Nephron (organoid): ENCODE results near the gene DNAJC17.
A peak's percentile ranks its signal among the peaks of the same experiment; 100 is the strongest.

Source experiments
- H3K27ac Mint-ChIP-seq, 3 experiments: 2 replicates each; pipeline ENCODE4 v1.8.0; 2020; ENCODE audit warnings: mixed read lengths in 3 of 3, mild to moderate bottlenecking in 2 of 3, moderate library complexity in 1 of 3
- H3K27me3 Mint-ChIP-seq: 2 replicates; pipeline ENCODE4 v1.8.0; 2021; ENCODE audit warnings: low read depth, mild to moderate bottlenecking, moderate library complexity, mixed read lengths
- H3K36me3 Mint-ChIP-seq: 2 replicates; pipeline ENCODE4 v1.8.0; 2020; ENCODE audit warnings: low read depth, mixed read lengths
- H3K4me1 Mint-ChIP-seq: 2 replicates; pipeline ENCODE4 v1.8.0; 2020; ENCODE audit warnings: mixed read lengths
- H3K4me3 Mint-ChIP-seq, 3 experiments: 2 replicates each; pipeline ENCODE4 v1.8.0; 2020; ENCODE audit warnings: mild to moderate bottlenecking in 3 of 3, mixed read lengths in 3 of 3, moderate library complexity in 2 of 3
- H3K9me3 Mint-ChIP-seq: 2 replicates; pipeline ENCODE4 v1.8.0; 2020; ENCODE audit warnings: mixed read lengths
- TF ChIP-seq, protein P1 (sequence below), 3 experiments: fragments of 200-600 bp; sonication (generic); IDR thresholded peaks; one replicate each; pipeline ENCODE4 v1.5.0; 2021; ENCODE audit warnings: antibody characterized with exemption in 3 of 3; ENCODE audit not compliant: unreplicated experiment in 3 of 3

DNAJC17 gene

DNA sequence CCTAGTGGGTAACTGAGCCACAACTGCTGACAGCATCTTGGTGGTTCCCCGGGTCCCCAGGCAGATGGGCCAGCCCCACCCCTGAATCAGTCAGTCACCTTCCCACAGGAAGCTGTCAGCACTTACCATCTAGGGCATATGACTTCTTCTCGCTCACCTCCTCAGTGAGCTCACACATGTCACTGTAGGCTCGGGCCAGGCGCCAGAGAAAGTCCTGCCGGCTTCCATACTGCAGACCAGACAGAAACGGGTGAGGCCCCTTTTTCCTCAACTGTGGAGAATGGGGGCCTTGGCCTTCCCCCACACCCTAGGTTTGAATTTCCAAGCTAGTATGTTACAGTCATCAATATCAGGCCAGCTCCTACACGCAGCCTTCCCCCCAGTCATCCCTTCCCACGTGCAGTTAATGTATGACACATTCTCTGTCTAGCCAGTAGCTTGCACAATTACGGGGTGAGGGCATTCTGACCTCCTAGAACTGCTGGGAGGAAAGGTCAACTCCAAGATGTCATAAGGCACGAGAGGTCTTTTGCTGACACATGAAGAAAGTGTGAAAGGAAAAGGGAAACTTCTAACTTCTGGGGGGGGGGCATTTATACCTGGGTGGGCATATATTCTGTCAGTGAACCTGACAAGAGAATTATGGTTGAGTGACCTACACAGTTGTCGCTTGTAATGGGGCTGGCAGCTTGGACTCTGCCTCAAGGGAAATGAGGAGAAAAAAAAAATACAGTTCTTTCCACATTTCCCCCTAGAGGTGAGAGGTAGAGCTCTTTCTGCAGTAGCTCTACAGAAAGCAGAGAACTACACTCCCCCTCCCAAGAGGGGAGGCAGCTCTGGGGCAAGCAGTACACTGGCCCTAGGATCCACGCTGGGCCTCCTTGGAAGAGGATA lies 63.1 kb downstream of the DNAJC17 start:
- TF ChIP-seq, protein P1, sequence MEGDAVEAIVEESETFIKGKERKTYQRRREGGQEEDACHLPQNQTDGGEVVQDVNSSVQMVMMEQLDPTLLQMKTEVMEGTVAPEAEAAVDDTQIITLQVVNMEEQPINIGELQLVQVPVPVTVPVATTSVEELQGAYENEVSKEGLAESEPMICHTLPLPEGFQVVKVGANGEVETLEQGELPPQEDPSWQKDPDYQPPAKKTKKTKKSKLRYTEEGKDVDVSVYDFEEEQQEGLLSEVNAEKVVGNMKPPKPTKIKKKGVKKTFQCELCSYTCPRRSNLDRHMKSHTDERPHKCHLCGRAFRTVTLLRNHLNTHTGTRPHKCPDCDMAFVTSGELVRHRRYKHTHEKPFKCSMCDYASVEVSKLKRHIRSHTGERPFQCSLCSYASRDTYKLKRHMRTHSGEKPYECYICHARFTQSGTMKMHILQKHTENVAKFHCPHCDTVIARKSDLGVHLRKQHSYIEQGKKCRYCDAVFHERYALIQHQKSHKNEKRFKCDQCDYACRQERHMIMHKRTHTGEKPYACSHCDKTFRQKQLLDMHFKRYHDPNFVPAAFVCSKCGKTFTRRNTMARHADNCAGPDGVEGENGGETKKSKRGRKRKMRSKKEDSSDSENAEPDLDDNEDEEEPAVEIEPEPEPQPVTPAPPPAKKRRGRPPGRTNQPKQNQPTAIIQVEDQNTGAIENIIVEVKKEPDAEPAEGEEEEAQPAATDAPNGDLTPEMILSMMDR (IDR thresholded peaks at IDR 0.05; ENCODE audit: unreplicated experiment in 3 of 3) = peak in 1 of 3 experiments; percentile 37
- Mint-ChIP-seq H3K36me3 (peaks cover 25% of the 10 kb centered on the region), H3K27ac (peak overlapping the region in 1 of 3 experiments; percentile 82), H3K4me3 (no peak overlapping the region), H3K4me1 (peaks cover 5% of the 10 kb centered on the region), H3K27me3 (no peaks in the 10 kb centered on the region), H3K9me3 (no peaks in the 10 kb centered on the region)

DNA sequence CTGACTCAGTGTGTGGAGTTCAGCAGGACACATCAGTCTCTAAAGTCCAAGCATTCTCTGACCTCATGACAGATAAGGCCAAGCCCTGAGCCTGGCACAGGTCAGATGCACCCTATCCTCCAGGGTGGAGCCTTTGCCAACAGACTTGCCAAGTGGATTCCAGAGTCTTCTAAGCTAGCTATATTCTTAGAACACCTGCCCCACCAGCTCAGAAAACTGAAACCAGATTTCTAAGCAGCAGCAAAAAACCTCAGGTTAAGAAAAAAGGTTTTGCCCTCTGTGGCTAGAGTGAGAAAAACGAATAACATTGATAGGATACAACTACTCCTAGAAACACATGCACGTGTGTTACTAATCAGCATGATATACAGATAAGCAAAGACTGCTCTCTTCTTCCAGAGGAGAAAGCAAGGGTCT lies 63.8 kb downstream of the DNAJC17 start:
- TF ChIP-seq, protein P1 (IDR thresholded peaks at IDR 0.05; ENCODE audit: unreplicated experiment in 3 of 3) = no peak
- H3K27me3 Mint-ChIP-seq = no peaks in the 10 kb centered on the region
- H3K4me1 Mint-ChIP-seq = peaks cover 5% of the 10 kb centered on the region
- H3K27ac Mint-ChIP-seq = no peak overlapping the region
- peaks cover 31% of the 10 kb centered on the region for H3K36me3 Mint-ChIP-seq
- no peaks in the 10 kb centered on the region for H3K9me3 Mint-ChIP-seq
- H3K4me3 Mint-ChIP-seq = no peak overlapping the region

DNA sequence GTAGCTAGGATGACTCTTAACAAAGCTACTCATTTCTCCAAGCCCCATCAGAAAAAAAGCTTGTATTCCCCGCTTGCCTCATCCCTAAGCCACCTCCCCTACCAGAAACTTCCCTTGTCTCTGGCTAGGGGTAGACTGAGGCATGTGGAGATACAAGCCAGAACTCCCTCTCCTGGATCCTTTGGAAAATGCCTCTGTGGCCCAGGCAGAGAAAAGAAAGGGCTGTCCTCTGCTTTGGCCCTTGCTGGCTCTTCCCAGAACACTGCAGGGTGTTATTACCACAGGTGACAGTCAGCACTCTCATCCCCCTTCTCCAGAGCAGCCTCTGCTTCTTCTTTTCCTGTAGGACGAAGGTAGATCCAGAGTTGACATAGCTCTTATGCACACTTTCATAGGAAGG lies 67.4 kb downstream of the DNAJC17 start:
- peaks cover under 1% of the 10 kb centered on the region for H3K4me1 Mint-ChIP-seq
- H3K36me3 Mint-ChIP-seq = peaks cover 48% of the 10 kb centered on the region
- no peak overlapping the region for H3K4me3 Mint-ChIP-seq
- H3K27me3 Mint-ChIP-seq = no peaks in the 10 kb centered on the region
- no peak overlapping the region for H3K27ac Mint-ChIP-seq
- TF ChIP-seq, protein P1 (IDR thresholded peaks at IDR 0.05; ENCODE audit: unreplicated experiment in 3 of 3) = no peak
- no peaks in the 10 kb centered on the region for H3K9me3 Mint-ChIP-seq

DNA sequence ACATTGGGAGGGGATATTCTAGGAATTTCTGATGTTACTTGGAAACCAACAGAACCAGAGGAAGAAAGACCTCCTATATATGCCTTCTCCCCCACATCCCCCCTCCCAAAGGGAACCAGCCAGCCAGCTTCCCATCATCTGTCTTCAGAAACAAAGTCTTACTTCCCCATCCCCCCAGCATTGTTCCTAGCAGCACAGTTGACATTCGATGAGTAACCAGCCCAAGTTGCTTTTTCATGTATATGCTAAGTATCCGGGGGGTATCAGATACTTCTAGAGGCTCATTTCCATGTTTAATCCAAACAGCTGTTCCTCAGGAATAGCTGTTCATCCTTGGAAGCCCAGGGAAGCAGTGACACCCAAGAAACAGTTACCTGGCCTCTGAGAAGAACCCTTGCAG lies 68.2 kb downstream of the DNAJC17 start:
- TF ChIP-seq, protein P1 (IDR thresholded peaks at IDR 0.05; ENCODE audit: unreplicated experiment in 3 of 3) = no peak
- H3K4me1 Mint-ChIP-seq = no peaks in the 10 kb centered on the region
- H3K36me3 Mint-ChIP-seq = peaks cover 54% of the 10 kb centered on the region
- no peak overlapping the region for H3K27ac Mint-ChIP-seq
- H3K4me3 Mint-ChIP-seq = no peak overlapping the region
- no peaks in the 10 kb centered on the region for H3K9me3 Mint-ChIP-seq
- no peaks in the 10 kb centered on the region for H3K27me3 Mint-ChIP-seq

DNA sequence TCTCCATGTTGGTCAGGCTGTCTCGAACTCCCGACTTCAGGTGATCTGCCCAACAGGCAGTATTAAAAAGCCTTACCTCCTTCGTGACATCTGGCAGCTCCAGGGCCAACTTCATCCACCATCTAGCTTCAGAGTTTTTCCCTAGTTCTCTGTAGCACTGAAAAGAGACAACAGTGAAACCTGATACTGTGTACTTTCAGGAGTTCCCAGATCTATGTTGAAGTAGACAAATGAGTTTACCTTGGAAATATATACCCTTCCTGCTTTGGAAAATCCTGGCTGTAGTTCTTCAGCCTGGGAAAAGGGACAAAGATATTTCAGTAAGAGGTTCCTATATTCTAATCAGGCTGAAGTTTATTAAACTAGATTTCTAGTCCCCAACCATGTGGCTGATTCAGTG lies 70.2 kb downstream of the DNAJC17 start:
- Mint-ChIP-seq H3K27ac (no peak overlapping the region), H3K4me3 (no peak overlapping the region), H3K4me1 (no peaks in the 10 kb centered on the region), H3K9me3 (no peaks in the 10 kb centered on the region), H3K36me3 (peaks cover 51% of the 10 kb centered on the region), H3K27me3 (no peaks in the 10 kb centered on the region)
- TF ChIP-seq, protein P1 (IDR thresholded peaks at IDR 0.05; ENCODE audit: unreplicated experiment in 3 of 3) = no peak

DNA sequence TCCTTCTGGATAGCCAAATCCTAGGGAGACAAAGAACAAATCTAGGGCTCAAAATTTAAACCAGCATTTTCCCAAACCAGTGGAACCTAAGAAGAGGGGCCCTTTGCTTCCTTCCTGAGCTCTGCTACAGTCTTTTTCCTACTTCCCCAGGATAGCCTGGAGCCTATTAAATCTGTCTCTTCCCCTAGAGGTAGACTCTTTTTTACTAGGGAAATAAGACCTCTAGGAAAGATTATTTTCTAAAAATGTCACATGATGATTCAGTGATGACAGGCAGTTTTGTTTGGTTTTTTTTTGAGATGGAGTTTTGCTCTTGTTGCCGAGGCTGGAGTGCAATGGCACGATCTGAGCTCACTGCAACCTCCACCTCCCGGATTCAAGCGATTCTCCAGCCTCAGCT lies 70.7 kb downstream of the DNAJC17 start:
- Mint-ChIP-seq H3K36me3 (peaks cover 51% of the 10 kb centered on the region), H3K9me3 (no peaks in the 10 kb centered on the region), H3K27ac (no peak overlapping the region), H3K27me3 (no peaks in the 10 kb centered on the region), H3K4me1 (no peaks in the 10 kb centered on the region), H3K4me3 (no peak overlapping the region)
- TF ChIP-seq, protein P1 (IDR thresholded peaks at IDR 0.05; ENCODE audit: unreplicated experiment in 3 of 3) = no peak
